CD14-positive monocyte (primary cell): ENCODE measurements around the gene LYPD1. TPM values are rescaled to one million over a fixed set of nuclear protein-coding genes. Genes with fewer than 3 reads are reported as not detected.

Experiments
- DNase-seq, 3 donors: peaks; one replicate each; pipeline ENCODE4 v3.0.0-alpha.2; 2011 to 2022
- H2AFZ ChIP-seq: 2 replicates; pipeline ENCODE4 v1.6.0; 2012; ENCODE audit warnings: mild to moderate bottlenecking, low read depth, low read length, inconsistent platforms; ENCODE audit not compliant: insufficient read depth, poor library complexity, severe bottlenecking
- H3K27ac ChIP-seq, 2 donors: 1 replicate in 1 of 2; 2 replicates in 1 of 2; pipeline ENCODE4 v1.5.1; 2012 to 2013; ENCODE audit warnings: low read length in 2 of 2, control low read depth in 1 of 2, inconsistent platforms in 1 of 2, low read depth in 1 of 2, mild to moderate bottlenecking in 1 of 2
- H3K27me3 ChIP-seq, 2 donors: one replicate each; pipeline versions ENCODE4 v1.6.0 to v1.6.1; 2011 to 2013; ENCODE audit warnings: low read length in 2 of 2; ENCODE audit not compliant: control insufficient read depth in 2 of 2, insufficient read depth in 2 of 2
- H3K36me3 ChIP-seq, 2 donors: replicated peaks in 1 of 2; 1 replicate in 1 of 2; 2 replicates in 1 of 2; pipeline versions ENCODE4 v1.5.1 to v1.6.1; 2012 to 2013; ENCODE audit warnings: low read length in 2 of 2, control low read depth in 1 of 2, inconsistent platforms in 1 of 2, mild to moderate bottlenecking in 1 of 2; ENCODE audit not compliant: insufficient read depth in 2 of 2, control insufficient read depth in 1 of 2
- H3K4me1 ChIP-seq, 2 donors: 1 replicate in 1 of 2; 2 replicates in 1 of 2; pipeline versions ENCODE4 v1.5.1 to v1.6.1; 2012 to 2013; ENCODE audit warnings: low read length in 2 of 2, control low read depth in 1 of 2, inconsistent platforms in 1 of 2, mild to moderate bottlenecking in 1 of 2, moderate library complexity in 1 of 2; ENCODE audit not compliant: insufficient read depth in 2 of 2, control insufficient read depth in 1 of 2
- H3K4me2 ChIP-seq: replicated peaks from 2 replicates; pipeline ENCODE3; 2012; ENCODE audit warnings: low read length, moderate library complexity, mild to moderate bottlenecking; ENCODE audit not compliant: poor library complexity, severe bottlenecking; ENCODE audit errors: extremely low read depth
- H3K4me3 ChIP-seq, 3 experiments: fragments of 200-600 bp in 1 of 3; sonication (generic) in 1 of 3; replicated peaks in 1 of 3; 1 replicate in 2 of 3; 2 replicates in 1 of 3; pipeline ENCODE4 v1.5.1; 2011 to 2013; ENCODE audit warnings: low read length in 3 of 3, mild to moderate bottlenecking in 3 of 3, control low read depth in 2 of 3, low read depth in 2 of 3, inconsistent platforms in 1 of 3, moderate library complexity in 1 of 3
- H3K79me2 ChIP-seq: 2 replicates; pipeline ENCODE4 v1.6.0; 2012; ENCODE audit warnings: mild to moderate bottlenecking, control low read depth, inconsistent platforms, low read length, moderate library complexity; ENCODE audit not compliant: insufficient read depth
- H3K9ac ChIP-seq: 2 replicates; pipeline ENCODE4 v1.6.0; 2017; ENCODE audit warnings: low read length, mild to moderate bottlenecking; ENCODE audit not compliant: insufficient read depth, poor library complexity, severe bottlenecking
- H3K9me3 ChIP-seq, 2 donors: replicated peaks in 1 of 2; 1 replicate in 1 of 2; 2 replicates in 1 of 2; pipeline versions ENCODE4 v1.5.1 to v1.6.1; 2012 to 2013; ENCODE audit warnings: low read length in 2 of 2, control low read depth in 1 of 2; ENCODE audit not compliant: control insufficient read depth in 1 of 2, insufficient read depth in 1 of 2
- H4K20me1 ChIP-seq: 2 replicates; pipeline ENCODE4 v1.6.0; 2012; ENCODE audit warnings: mild to moderate bottlenecking, low read length, control low read depth, moderate library complexity; ENCODE audit not compliant: insufficient read depth
- H3K27ac Mint-ChIP-seq, 7 donors: one replicate each; pipeline ENCODE4 v1.8.0; 2020; ENCODE audit warnings: mild to moderate bottlenecking in 7 of 7, mixed read lengths in 7 of 7, moderate library complexity in 6 of 7, inconsistent platforms in 2 of 7
- H3K27me3 Mint-ChIP-seq, 3 donors: one replicate each; pipeline ENCODE4 v1.8.0; 2021 to 2022; ENCODE audit warnings: low read depth in 3 of 3, mild to moderate bottlenecking in 3 of 3, mixed read lengths in 3 of 3, moderate library complexity in 3 of 3, inconsistent platforms in 1 of 3
- H3K36me3 Mint-ChIP-seq, 2 donors: one replicate each; pipeline ENCODE4 v1.8.0; 2020; ENCODE audit warnings: mixed read lengths in 2 of 2, inconsistent platforms in 1 of 2, mild to moderate bottlenecking in 1 of 2
- H3K4me1 Mint-ChIP-seq: one replicate; pipeline ENCODE4 v1.8.0; 2020; ENCODE audit warnings: mild to moderate bottlenecking, mixed read lengths
- H3K4me3 Mint-ChIP-seq, 2 donors: one replicate each; pipeline ENCODE4 v1.8.0; 2020; ENCODE audit warnings: mild to moderate bottlenecking in 2 of 2, mixed read lengths in 2 of 2, moderate library complexity in 1 of 2
- H3K9me3 Mint-ChIP-seq, 7 donors: one replicate each; pipeline ENCODE4 v1.8.0; 2020 to 2022; ENCODE audit warnings: mixed read lengths in 7 of 7, mild to moderate bottlenecking in 6 of 7, moderate library complexity in 6 of 7, inconsistent platforms in 2 of 7
- CTCF ChIP-seq: fragments of 200-600 bp; IDR thresholded peaks from one replicate; pipeline ENCODE4 v1.8.0; 2022; ENCODE audit warnings: antibody characterized with exemption, mild to moderate bottlenecking
- WGBS: methylation state at CpG from one replicate; pipeline ENCODE4 v1.1.5; 2013; ENCODE audit warnings: missing lambda C conversion rate; ENCODE audit not compliant: insufficient coverage; 5-methylcytosine and 5-hydroxymethylcytosine counted together
- intact Hi-C, 2 donors: fragments of 100-400 bp; cut with micrococcal nuclease; formaldehyde crosslinking; loops; one replicate each; pipeline versions ENCODE4 v1.15.0 to v1.15.1; 2023
- polyA plus RNA-seq, 3 donors: library from polyadenylated mRNA; depleted of rRNA in 1 of 3; unstranded in 2 of 3; stranded (reverse) in 1 of 3; fragments of 300-500 nt in 2 of 3; fragments of >200 nt in 1 of 3; fragmentation: Illumina TruSeq in 2 of 3; gene quantifications; 1 replicate in 2 of 3; 2 replicates in 1 of 3; pipeline ENCODE4 v1.2.3, GENCODE V29; 2012 to 2021

LYPD1 gene
- polyA plus RNA-seq, 3 donors = not detected

DNA sequence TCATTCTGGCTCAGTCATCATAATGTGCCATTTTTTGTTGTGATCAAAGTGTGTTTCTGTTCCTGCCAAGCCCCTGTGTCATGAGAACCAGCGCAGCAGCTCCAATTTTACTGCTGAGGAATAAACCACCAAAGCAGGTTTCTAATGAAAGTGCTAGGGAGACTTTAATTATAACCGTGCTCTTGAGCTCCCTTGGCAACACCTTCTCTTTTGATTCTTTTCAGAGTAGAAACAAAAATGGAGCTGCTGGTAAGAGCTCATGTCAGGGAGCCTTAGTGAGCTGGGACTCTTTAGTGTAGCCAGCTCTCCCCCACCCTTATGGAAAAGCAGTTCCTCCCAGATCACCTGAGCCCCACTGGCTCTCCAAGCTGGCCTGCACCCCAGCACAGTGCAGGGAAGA is 74.3 kb downstream of the LYPD1 start:
- Histone ChIP-seq H2AFZ (no peak overlapping the region), H3K79me2 (no peaks in the 10 kb centered on the region), H3K4me2 (no peak overlapping the region), H3K4me1 (no peaks in the 10 kb centered on the region), H3K27ac (no peak overlapping the region), H3K4me3 (no peak overlapping the region), H3K36me3 (no peaks in the 10 kb centered on the region), H3K9me3 (peaks cover 4 to 6% of the 10 kb centered on the region in 2 donors), H3K27me3 (peaks cover 0 to 2% of the 10 kb centered on the region in 2 donors), H4K20me1 (no peaks in the 10 kb centered on the region), H3K9ac (no peak overlapping the region)
- Mint-ChIP-seq H3K9me3 (peaks cover 4 to 18% (median 9%) of the 10 kb centered on the region in 7 donors), H3K4me3 (no peak overlapping the region), H3K36me3 (no peaks in the 10 kb centered on the region), H3K27me3 (peaks cover 0 to 27% (median 10%) of the 10 kb centered on the region in 3 donors), H3K4me1 (no peaks in the 10 kb centered on the region), H3K27ac (no peak overlapping the region)
- intact Hi-C loops = no loop called here
- TF ChIP-seq CTCF = no peak
- DNase-seq = no peak
- WGBS = 71% methylated on average over 1 of the region's 2 CpGs

- H3K27me3 Mint-ChIP-seq = peaks cover 0 to 23% (median 9%) of the 10 kb centered on the region in 3 donors
- peaks cover 4 to 18% (median 9%) of the 10 kb centered on the region in 7 donors for H3K9me3 Mint-ChIP-seq
Measured at GRCh38 chr2:132595186-132595585, 74.8 kb downstream of the LYPD1 start.

More at GRCh38 chr2:132595186-132595585, 74.8 kb downstream of the LYPD1 start:
- H2AFZ ChIP-seq = no peak overlapping the region
- 76% methylated on average over 3 of the region's 6 CpGs for WGBS
- H3K4me3 ChIP-seq = no peak overlapping the region
- H3K79me2 ChIP-seq = no peaks in the 10 kb centered on the region
- no peaks in the 10 kb centered on the region for H4K20me1 ChIP-seq
- peaks cover 4 to 6% of the 10 kb centered on the region in 2 donors for H3K9me3 ChIP-seq
- Mint-ChIP-seq H3K4me1 (no peaks in the 10 kb centered on the region), H3K36me3 (no peaks in the 10 kb centered on the region), H3K27ac (no peak overlapping the region), H3K4me3 (no peak overlapping the region)
- intact Hi-C loops = no loop called here
- no peak for TF ChIP-seq CTCF
- H3K4me1 ChIP-seq = no peaks in the 10 kb centered on the region
- H3K9ac ChIP-seq = no peak overlapping the region
- no peak for DNase-seq
- H3K4me2 ChIP-seq = no peak overlapping the region
- H3K27me3 ChIP-seq = peaks cover 0 to 2% of the 10 kb centered on the region in 2 donors
- no peaks in the 10 kb centered on the region for H3K36me3 ChIP-seq
- H3K27ac ChIP-seq = no peak overlapping the region
